Measurements from ENCODE around the gene HSPA12B. TPM values are rescaled to one million over a fixed set of nuclear protein-coding genes. Genes with fewer than 3 reads are reported as not detected.

The HSPA12B gene
- total and polyA plus RNA-seq, 2 of the 13 experiments (the other 11 are each of a cell fraction or from before 2014, with no cell fraction given) = 0.01 TPM; not detected in 1

GRCh38 chr20:3739926-3740451 is 7.5 kb downstream of the HSPA12B start (continued):
- 0 out of 2 replicates have a peak, but pooled peaks have one; percentile 42 for TF ChIP-seq ZNF558 (CRISPR knock-in tag; IDR thresholded peaks at IDR 0.05; ENCODE audit: borderline replicate concordance)
- TF ChIP-seq ZNF615 (CRISPR knock-in tag; IDR thresholded peaks at IDR 0.05; ENCODE audit: borderline replicate concordance) = no peak
- no peak for TF ChIP-seq ZNF546 (CRISPR knock-in tag; conservative IDR thresholded peaks at IDR 0.05)
- TF ChIP-seq RBM39 (IDR thresholded peaks at IDR 0.05; ENCODE audit: low read depth, low read length, poor library complexity, severe bottlenecking) = peak; percentile 70
- TF ChIP-seq ZNF552 (CRISPR knock-in tag; IDR thresholded peaks at IDR 0.05; ENCODE audit: borderline replicate concordance) = 0 out of 2 replicates have a peak, but pooled peaks have one; percentile 24
- 0 out of 2 replicates have a peak, but pooled peaks have one; percentile 33 for TF ChIP-seq ZNF569 (CRISPR knock-in tag; IDR thresholded peaks at IDR 0.05; ENCODE audit: borderline replicate concordance)
- TF ChIP-seq PRMT3 (CRISPR knock-in tag; IDR thresholded peaks at IDR 0.05; ENCODE audit: borderline replicate concordance, low read depth) = peak; percentile 75; the same call in 1 of the 2 replicates

DNA sequence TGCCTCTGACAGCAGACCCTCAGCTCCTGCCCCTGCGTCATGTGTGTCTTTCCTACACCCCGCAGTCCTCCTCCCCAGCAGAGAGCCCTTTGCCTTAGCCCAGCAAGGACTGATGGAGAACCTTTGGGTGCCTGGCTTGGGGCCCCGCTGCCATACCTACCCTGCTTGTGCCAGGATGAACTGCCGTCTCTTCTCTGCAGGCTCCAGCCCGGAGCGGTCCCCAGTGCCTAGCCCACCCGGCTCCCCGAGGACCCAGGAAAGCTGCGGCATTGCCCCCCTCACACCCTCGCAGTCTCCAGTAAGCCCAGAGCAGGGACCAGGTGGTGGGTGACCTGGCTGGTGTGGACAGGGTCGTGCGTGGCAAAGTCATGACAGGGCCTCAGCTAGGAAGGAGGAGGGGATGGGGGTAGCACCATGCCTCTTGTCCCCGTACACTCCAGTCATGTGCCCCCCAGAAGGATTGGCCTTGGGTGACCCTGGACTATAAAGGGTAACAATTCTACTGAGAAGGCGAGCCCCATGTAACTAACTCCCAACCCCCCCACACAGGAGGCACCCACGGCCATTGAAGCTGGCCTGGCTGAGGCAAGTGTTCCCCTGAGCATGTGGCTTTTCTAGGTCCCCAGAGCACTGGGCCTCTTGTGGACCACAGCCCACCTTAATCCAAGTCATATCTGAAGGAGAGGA is 8.3 kb downstream of the HSPA12B start:
- H2AFZ ChIP-seq (ENCODE audit: low read length) = peak overlapping the region; percentile 47
- no peaks in the 10 kb centered on the region for H3K36me3 ChIP-seq (replicated peaks in 1 of 2; ENCODE audit: control insufficient read depth in 1 of 2, insufficient read depth in 2 of 2, low read length in 2 of 2)
- no peak for DNase-seq (ENCODE audit: low spot score)
- H3K4me1 ChIP-seq (ENCODE audit: insufficient read depth, low read length) = peaks cover 57% of the 10 kb centered on the region
- no peak for FAIRE-seq
- peak overlapping the region; percentile 52 for H3K4me2 ChIP-seq (ENCODE audit: low read depth, low read length)
- H3K9me3 ChIP-seq (ENCODE audit: low read length) = no peaks in the 10 kb centered on the region
- ChIA-PET POLR2A (interaction anchor here (1.5 to 2.7 kb wide), 3 partner anchors 9 to 80 kb away, joined by 6 to 13 read pairs (median 7); partner anchors contain the start of genes ADISSP and AP5S1), CTCF (ENCODE audit: low intra/inter-chr PET ratio, low total read pairs) (interaction anchor here (0.6 kb wide), 1 partner anchor 25 kb away, joined by 3 read pairs; no protein-coding TSS in a partner anchor)
- no TSS peak for BruUV-seq (replicated peaks)
- in situ Hi-C loops (cut with HindIII; ENCODE audit: extremely low pct_ligation_motif_present, low pct_unique_long_range_greater_than_20kb) (no loop called here), intact Hi-C loops (cut with micrococcal nuclease; ENCODE audit: unreplicated experiment) (no loop called here)
- H3K79me2 ChIP-seq (ENCODE audit: insufficient read depth, low read length) = no peaks in the 10 kb centered on the region
- peaks cover 7 to 29% of the 10 kb centered on the region in 2 experiments for H3K27me3 ChIP-seq (ENCODE audit: control insufficient read depth in 1 of 2, insufficient read depth in 2 of 2, low read length in 2 of 2)
- H4K20me1 ChIP-seq (ENCODE audit: insufficient read depth, low read length) = no peaks in the 10 kb centered on the region
- no peak overlapping the region for H3K27ac ChIP-seq (ENCODE audit: extremely low read length, insufficient read depth, low read length)
- no peak overlapping the region for H3K4me3 ChIP-seq (replicated peaks in 1 of 3; ENCODE audit: insufficient read depth in 1 of 3, low read depth in 2 of 3, low read length in 3 of 3)
- ATAC-seq = no peak; the same call in 2 of the 3 replicates
- 59% methylated on average over 13 of the region's 15 CpGs for WGBS (ENCODE audit: low lambda C conversion rate)
- 0 out of 2 replicates have a peak overlapping the region, but pooled peaks have one; percentile 2 for H3K9ac ChIP-seq (ENCODE audit: insufficient read depth, low read depth, low read length)
- TF ChIP-seq NFYC (CRISPR knock-in tag; IDR thresholded peaks at IDR 0.05) (no peak), FOXJ3 (CRISPR knock-in tag; IDR thresholded peaks at IDR 0.05; ENCODE audit: borderline replicate concordance) (no peak), ZNF350 (CRISPR knock-in tag; IDR thresholded peaks at IDR 0.05; ENCODE audit: borderline replicate concordance, low read depth) (no peak), TOPORS (CRISPR knock-in tag; IDR thresholded peaks at IDR 0.05) (no peak), ZBTB42 (CRISPR knock-in tag; IDR thresholded peaks at IDR 0.05) (no peak), MTA1 (CRISPR knock-in tag; IDR thresholded peaks at IDR 0.05; ENCODE audit: borderline replicate concordance) (no peak), RFXAP (CRISPR knock-in tag; IDR thresholded peaks at IDR 0.05; ENCODE audit: borderline replicate concordance) (no peak), FOXO4 (CRISPR knock-in tag; conservative IDR thresholded peaks at IDR 0.05) (0 out of 2 replicates have a peak, but pooled peaks have one; percentile 49), ZKSCAN5 (CRISPR knock-in tag; IDR thresholded peaks at IDR 0.05) (no peak), IRF9 (CRISPR knock-in tag; IDR thresholded peaks at IDR 0.05; ENCODE audit: borderline replicate concordance) (peak; percentile 43; the same call in 1 of the 2 replicates)

All from HepG2 (cell line).